ENCODE measurements around the gene GPANK1.

The GPANK1 gene

DNA sequence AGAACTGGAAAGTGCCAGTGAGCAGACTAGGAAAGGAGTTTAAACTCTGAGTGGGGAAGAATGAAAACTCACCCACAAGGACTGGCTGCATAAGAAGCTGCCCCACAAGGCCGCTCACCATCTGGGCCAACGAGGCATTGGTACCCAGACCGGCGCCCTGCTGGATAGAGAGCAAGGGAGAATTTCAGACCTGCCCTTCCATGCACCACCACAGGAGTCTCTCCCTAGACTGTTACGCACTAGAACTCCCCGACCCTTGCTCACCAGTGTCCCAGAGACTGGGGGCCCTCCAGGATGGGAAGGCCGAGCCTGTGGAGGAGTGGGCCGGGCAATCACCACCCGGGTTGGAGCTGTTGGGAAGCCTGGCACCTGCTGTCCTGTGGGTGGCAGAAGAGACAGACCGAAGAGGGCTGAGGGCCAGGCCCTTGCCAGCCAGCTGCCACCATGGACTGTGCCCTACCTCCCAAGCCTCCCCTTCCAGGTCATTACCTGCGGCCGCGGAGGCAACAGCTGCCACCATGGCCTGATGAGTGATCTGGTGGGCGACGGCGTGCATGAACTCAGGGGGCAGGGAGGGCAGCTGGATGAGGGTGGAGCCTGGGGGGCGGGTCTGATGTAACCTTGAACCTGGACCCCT, 20.9 kb downstream of the GPANK1 start:
- DNase-seq, result no peak

DNA sequence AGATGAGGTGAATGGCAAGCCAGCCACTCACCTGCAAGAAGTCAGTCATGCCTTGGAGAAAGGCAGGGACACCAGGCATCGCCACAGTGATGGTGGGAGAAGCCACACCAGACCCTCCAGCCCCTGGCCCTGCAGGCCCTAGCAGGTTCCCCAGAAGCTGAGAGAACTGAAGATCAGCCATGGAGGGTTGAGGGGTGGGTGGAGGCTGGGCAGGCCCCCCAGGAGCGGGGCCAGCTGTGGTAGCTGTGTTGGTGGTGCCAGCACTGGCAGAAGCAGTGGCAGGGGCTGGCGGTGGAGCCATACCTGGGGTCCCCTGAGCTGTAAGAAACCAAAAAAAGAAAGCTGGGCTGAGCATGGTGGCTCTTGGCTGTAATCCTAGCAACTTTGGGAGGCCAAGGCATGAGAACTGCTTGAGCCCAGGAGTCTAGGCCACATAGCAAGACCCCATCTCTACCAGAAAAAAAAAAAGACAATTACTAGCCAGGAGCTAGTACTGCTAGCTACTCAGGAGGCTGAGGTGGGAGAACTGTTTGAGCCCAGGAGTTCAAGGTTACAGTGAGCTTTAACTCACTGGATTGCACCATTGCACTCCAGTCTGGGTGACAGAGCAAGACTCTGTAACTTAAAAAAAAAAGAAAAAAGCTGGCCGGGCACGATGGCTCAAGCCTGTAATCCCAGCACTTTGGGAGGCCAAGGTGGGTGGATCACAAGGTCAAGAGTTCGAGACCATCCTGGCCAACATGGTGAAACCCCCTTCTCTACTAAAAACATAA, 21.8 kb downstream of the GPANK1 start:
- no peak for DNase-seq

DNA sequence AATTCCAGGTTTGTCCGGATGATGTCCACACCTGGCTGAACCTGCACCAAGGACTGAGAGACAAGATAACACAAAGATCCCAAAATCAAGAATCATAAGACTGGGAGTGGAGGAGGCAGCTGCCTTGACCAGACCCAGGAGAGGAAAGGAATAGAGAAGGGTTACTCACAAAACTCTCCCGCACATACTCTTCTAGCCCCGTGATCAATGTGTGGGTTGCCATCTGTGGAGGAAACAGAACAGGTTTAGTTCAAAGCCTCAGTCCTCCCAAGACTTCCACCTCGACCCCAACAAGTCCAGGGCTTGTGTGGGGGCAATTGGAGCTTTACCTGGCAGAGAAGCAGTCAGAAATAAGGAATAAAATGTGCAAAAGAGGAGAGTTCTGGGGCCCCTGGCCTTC, 23.4 kb downstream of the GPANK1 start:
- DNase-seq, result no peak

DNA sequence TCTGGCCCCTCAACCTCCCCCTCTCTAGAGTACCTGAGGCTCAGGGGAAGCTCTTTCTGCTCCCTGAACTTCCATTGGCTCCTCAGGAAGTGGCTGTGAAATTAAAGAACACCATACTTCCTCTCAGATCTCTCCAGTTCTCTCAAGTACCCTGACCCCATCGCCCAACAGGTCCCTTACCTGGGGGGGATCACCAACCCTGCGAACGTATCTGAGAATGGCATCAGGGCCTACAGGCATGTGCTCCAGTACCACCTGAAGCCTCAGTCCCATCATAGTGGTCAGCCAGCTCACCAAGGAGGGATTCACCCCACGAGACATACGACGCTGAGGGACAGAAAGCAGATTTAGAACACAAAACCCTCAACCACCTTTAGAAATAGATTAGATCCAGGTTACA, 24.2 kb downstream of the GPANK1 start:
- DNase-seq, result no peak

DNA sequence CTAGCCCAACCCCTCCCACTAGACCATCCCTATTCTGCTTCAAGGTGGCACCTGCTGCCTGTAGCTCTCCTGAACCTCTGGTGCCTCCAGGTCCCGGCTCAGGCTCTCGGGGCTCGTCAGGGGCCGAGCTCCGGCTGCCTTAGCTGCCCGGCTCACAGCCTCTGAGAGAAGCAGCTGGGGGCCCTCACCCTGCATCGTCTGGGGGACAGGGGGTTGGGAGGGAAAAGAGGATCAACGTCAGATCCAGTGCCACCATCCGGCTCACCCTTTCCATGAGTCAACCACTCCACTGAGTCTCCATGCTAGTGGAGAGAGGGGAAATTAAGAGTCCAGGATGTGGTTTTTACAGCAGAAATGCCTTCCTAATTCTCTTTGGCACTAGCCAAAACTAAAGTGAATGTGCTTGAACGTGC, 25.3 kb downstream of the GPANK1 start:
- no peak for DNase-seq

DNA sequence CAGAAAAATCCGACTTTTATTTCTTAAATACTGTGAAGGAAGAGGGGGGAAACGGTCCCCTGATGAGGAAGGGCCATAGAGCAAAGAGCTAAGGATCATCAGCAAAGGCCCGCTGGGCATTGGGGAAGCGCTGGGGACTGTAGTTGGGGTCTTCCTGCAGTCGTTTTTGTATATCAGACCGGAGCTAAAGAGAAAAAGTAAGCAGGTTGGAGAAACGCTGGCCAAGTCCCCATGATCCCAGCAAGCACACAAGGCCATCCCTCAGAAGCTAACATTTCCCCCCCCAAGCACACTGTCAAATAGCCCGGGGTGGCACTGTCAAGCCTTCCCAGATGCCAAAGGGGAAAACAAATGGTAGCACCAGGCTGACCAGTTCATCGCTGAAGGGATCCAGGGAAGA, 25.8 kb downstream of the GPANK1 start:
- DNase-seq, result no peak

DNA sequence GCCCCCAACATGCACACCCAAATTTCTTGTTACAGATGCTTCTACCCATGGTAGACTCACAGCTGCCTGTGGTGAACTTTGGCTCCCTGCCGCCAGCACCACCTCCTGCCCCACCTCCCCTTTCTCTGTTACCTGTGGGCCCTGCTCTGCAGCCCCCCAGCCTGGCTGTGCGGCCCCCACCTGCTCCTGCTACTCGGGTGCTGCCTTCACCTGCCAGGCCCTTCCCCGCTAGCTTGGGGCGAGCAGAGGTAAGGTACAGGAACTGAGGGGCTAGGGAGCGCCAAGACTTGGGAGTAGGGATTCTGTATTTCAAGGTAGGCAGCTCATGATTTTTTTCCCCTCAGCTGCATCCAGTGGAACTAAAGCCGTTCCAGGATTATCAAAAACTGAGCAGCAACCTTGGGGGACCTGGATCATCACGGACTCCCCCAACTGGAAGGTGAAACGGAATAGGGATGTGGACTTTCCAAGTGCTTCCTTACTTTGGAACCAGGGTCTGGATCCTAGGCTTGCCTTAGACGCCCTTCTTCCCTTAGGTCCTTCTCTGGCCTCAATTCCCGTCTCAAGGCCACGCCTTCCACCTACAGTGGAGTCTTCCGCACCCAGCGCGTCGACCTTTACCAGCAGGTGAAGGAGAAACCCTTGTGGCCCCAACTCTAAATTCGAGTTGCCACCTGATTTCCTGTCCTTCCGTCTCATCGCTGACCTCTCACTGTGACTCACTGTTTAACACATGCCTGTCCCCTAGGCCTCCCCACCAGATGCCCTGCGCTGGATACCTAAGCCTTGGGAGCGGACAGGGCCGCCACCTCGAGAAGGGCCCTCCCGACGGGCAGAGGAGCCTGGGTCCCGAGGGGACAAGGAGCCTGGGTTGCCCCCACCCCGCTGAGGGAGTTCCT, 27.9 kb downstream of the GPANK1 start:
- no peak for DNase-seq

DNA sequence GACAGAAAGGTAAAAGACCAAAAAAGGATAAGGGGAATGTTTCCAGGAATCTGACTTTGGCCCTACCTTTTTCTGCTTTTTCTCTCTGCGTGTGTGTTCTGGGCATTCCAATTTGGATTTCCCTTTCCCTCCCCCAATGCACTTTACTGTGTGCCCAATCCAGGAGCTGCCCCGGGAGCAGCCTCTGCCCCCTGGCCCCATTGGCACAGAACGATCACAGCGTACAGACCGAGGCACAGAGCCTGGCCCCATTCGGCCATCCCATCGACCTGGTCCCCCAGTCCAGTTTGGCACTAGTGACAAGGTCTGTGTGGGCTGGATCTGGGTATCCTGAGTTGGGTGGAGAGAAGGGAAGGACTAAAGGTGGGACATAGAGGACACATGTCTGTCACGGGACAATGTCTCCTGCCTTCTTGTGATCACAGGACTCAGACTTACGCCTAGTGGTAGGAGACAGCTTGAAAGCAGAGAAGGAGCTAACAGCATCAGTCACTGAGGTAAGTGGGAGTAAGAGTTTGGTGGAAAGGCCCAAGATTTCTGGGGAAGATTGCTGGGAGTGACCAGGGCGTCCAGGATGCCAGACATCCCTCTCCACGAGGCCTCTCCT, 29.7 kb downstream of the GPANK1 start:
- no peak for DNase-seq

DNA sequence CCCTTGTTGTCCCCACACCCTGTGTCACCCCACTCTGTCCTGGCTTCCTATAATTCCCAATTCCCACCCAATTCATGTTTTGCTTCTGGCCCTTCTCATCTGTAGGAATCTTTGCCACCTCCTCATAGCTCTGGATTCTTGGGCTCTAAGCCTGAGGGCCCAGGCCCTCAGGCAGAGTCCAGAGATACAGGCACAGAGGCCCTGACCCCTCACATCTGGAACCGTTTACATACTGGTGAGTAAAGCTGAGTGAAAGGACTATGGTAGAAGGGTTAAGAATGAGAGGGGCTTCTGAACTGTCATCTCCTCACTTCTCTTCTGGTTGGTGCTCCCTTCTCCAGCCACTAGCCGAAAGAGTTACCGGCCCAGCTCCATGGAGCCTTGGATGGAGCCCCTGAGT, 30.7 kb downstream of the GPANK1 start:
- no peak for DNase-seq

DNA sequence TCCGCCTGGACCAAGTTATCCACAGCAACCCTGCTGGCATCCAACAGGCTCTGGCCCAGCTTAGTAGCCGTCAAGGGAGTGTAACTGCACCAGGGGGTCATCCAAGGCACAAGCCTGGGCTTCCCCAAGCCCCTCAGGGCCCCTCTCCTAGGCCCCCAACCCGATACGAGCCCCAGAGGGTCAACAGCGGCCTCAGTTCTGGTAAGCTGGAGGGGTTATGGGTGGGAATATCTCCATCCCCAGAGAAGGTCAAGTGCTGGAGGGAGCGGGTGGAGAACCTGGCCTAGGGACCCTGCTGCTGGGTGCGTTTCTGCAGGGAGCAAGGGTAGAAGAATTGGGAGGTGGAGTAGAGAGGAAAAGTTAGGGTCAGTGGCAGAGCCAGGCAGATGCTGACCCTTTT, 31.4 kb downstream of the GPANK1 start:
- DNase-seq, result no peak

DNA sequence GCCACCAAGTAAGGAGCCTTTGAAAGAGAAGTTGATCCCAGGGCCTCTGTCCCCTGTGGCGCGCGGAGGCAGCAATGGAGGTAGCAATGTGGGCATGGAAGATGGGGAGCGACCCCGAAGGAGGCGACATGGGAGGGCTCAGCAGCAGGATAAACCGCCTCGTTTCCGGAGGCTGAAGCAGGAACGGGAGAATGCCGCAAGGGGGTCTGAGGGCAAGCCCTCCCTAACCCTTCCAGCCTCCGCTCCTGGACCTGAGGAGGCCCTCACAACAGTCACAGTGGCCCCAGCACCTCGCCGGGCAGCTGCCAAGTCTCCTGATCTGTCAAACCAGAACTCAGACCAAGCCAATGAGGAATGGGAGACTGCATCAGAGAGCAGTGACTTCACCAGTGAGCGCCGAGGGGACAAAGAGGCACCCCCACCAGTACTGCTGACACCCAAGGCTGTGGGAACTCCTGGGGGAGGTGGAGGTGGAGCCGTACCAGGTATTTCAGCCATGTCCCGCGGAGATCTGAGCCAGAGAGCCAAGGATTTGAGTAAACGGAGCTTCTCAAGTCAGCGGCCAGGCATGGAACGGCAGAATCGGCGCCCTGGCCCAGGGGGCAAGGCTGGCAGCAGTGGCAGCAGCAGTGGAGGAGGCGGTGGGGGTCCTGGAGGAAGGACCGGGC, 32.4 kb downstream of the GPANK1 start:
- no peak for DNase-seq

DNA sequence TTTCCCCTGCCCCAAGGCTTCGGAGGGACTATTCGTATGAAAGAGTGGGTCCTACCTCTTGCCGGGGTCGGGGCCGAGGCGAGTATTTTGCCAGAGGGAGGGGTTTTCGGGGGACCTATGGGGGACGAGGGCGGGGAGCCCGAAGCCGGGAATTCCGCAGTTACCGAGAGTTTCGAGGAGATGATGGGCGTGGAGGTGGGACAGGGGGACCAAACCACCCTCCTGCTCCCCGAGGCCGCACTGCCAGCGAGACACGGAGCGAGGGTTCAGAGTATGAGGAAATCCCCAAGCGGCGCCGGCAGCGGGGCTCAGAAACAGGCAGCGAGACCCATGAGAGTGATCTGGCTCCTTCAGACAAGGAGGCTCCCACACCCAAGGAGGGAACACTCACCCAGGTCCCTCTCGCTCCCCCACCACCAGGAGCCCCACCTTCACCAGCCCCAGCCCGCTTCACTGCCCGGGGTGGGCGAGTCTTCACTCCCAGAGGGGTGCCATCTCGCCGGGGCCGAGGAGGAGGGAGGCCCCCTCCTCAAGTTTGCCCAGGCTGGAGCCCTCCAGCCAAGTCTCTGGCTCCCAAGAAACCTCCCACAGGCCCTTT, 33.0 kb downstream of the GPANK1 start:
- DNase-seq, result no peak

DNA sequence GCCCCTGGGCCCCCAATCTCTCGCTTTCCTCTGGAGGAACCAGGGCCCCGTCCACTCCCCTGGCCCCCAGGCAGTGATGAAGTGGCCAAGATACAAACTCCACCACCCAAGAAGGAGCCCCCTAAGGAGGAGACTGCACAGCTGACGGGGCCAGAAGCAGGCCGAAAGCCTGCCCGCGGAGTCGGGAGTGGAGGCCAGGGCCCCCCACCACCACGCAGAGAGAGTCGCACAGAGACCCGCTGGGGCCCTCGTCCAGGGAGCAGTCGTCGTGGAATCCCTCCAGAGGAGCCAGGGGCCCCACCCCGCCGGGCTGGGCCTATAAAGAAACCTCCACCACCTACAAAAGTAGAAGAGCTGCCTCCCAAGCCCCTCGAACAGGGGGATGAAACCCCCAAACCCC, 33.6 kb downstream of the GPANK1 start:
- no peak for DNase-seq

DNA sequence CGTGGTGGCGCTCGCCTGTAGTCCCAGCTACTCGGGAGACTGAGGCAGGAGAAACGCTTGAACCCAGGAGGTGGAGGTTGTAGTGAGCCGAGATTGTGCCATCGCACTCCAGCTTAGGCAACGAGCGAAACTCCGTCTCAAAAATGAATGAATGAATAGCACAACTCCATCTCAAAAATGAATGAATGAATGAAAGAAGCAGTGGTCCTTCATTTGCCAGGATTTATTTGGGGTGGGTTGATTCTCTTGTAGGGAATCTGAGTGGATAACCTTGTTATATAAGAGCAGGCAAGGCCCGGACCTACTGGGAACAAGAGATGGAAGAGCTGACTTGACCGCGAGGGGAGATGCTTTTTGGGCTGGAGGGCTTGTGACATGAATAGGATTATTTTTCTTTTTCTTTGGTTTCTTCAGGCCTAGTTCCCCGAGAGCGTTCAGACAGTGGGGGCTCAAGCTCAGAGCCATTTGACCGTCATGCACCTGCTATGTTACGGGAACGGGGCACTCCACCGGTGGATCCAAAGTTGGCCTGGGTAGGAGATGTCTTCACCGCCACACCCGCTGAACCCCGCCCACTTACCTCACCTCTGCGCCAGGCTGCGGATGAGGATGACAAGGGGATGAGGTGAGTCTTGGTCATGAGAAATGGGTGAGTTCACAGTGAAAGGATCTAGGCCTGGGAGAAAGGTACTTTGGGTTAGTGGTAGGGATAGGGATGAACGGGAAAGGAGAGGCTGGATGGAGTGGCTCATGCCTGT, 34.4 kb downstream of the GPANK1 start:
- no peak for DNase-seq

DNA sequence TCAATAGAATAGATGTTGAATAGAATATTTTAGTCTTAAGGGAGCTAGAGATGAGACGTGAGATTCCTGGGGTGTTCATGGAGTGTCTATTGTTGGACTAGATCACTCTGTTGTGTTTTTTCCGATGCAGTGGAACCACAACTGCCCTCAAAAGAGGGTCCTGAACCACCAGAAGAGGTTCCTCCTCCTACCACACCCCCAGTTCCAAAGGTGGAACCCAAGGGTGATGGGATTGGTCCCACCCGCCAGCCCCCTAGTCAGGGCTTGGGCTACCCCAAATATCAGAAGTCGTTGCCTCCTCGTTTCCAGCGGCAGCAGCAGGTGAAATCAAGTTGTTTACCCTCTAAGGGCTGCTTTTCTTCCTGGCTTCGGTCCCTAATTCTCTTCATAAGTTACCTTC, 35.8 kb downstream of the GPANK1 start:
- DNase-seq, result no peak

DNA sequence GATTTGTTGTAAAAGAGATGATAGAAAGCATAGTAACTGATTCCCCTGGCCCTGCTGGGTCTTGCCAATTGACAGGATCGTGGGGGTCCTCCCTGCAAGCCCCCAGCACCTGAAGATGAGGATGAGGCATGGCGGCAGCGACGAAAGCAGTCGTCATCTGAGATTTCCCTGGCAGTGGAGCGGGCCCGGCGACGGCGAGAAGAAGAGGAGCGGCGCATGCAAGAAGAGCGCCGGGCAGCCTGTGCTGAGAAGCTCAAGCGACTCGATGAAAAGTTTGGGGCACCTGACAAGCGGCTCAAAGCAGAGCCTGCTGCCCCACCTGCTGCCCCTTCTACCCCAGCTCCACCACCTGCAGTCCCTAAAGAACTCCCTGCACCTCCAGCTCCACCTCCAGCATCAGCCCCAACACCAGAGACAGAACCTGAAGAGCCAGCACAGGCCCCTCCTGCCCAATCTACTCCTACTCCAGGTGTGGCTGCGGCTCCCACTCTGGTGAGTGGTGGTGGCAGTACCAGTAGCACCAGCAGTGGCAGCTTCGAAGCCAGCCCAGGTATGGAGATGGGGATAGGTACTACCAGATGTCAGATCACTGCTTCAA, 37.0 kb downstream of the GPANK1 start:
- no peak for DNase-seq

DNA sequence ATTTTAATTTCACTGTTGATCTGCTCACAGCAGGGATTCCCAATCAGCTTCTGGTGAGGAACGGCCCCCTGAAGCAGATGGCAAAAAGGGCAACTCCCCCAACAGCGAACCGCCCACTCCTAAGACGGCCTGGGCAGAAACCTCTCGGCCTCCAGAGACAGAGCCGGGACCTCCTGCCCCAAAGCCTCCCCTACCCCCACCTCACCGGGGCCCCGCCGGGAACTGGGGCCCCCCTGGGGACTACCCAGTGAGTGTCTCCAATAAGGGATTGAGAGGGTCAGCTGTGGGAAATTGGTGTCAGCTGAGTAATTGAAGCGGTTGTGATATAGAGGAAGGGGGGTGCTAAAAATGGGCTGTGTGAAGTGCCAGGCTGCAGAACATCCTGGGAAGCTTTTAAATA, 37.8 kb downstream of the GPANK1 start:
- DNase-seq, result no peak

DNA sequence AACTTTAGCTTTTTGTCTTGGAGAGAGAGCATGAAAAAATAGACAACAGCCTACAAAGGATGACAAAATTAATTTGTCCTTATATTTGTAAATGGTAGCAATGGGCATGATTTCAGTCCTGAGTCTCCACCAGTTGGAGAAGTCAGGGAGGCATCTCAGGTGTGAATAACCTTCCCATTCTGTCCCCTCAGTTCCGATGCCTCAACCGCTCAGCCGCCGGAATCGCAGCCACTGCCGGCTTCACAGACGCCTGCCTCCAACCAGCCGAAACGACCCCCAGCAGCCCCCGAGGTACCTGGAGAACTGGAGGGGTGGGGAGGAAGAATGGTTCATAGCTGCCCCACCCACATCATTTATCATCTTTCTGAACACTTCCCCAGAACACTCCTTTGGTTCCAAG, 40.7 kb downstream of the GPANK1 start:
- DNase-seq, result no peak

DNA sequence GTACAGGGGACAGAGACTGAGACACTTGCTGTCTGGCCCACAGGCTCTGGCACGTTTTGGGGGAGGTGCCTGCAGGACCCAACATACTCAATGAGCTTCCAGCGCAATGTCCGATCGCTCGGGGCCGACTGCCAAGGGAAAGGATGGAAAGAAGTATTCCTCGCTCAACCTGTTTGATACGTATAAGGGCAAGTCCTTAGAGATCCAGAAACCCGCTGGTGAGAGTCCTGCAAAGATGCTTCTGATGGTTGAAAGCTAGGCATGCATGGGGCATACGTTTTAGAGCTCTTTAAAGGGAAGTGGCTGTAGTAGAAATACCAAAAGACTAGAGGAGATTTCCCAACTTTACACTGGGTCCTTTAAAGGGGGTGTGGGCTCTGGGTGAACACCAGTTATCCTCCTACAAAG, 42.1 kb downstream of the GPANK1 start:
- DNase-seq, result no peak

DNA sequence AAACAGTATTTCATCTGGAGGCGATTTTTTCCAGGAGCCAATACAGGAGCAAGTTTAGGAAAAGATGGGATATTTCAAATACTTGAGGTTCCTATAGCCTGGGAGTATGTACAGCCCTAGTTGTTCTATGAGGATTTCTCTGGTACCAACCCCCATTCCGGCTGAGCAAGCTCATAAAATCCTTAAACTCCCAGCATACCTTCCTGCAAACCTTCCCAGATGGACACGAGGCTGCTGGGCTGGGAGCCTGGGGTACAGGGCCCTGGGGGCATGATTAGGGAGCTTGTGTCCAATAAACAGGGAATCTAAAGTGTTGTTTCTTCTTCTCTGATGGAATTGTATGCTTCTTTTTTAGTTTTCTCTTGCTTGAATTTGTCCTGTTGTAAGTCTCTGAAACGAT, 42.8 kb downstream of the GPANK1 start:
- DNase-seq, result no peak

Data from amygdala (tissue), 56 donors.